ENCODE results near the gene GALNT6.

DNA sequence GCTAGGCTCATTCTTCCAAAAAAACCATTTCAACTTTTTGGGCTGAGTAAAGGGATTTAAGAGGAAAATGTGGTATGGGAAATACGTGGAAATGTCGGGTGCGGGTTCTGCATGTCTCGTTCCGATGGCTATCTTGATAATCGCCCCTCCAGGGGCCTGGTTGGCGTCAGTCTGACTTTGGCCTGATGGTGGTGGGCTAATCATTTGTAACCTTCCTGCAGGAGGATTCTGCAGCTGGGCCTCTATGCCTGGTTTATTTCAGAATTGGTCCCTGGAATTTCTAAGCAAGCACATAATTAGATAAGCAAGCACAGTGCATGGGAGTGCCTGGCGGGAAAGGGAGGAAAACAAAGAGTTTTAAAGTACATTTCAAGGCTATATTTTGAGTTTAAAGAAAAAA, 18.6 kb upstream of the GALNT6 start:
- TF ChIP-seq CTCF (IDR thresholded peaks at IDR 0.05) (no peak), ZFX (IDR thresholded peaks at IDR 0.05; ENCODE audit: borderline replicate concordance) (no peak)
